Measurements from ENCODE around the gene TMEM138. TPM values are rescaled to one million over a fixed set of nuclear protein-coding genes. Genes with fewer than 3 reads are reported as not detected.

TMEM138 gene
- polyA plus RNA-seq, 1 donor from 2014 or later, result 19.6 TPM

DNA sequence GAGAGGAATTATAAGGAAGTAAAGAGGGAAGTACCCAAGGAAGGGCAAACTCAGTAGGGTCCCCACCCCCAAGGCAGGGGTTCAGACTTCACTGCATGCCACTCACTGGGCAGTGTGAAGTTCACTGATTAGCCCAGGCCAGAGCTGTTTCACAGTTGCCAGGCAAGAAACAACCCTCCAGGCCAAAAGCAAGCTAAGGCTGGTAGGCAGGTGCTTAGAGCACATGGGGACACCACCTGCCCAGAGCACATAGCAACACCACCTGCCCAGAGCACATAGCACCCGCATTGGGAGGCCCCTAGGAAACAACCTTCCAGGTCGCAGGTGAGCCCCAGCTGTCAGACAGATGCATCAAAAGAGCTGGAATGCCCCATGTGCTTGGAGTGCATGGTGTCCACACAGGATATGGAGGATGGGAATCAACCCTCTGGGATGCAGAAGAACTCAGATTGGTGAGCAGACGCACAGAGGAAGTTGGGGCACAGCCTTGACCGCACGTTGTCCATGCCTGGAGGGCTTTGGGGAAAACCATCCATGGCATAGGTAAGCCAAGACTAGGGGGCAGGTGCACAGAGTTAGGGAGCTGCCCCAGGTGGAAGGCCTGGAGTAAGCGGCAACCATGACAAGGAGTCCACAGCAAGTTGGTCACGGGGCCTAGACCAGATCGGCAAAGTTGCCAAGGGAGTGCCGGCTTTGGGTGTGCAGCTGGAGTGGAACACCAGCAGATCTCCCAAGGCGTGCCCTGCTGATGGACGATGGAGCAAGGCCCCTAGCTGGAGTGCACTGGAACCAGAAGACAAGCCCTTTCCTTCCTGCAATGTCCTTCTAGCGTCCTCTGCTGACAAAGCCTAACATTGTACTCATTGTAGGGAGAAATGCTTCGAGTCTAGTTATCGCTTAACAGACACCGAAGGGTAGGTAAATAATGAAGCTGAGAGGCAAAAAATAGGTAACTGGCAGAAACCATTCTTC lies 22.4 kb downstream of the TMEM138 start:
- Histone ChIP-seq H3K27me3 (ENCODE audit: insufficient read depth, low read depth, low read length) (no peaks in the 10 kb centered on the region), H3K9me2 (ENCODE audit: insufficient read depth, low read length) (no peaks in the 10 kb centered on the region), H2AFZ (ENCODE audit: low read depth, low read length) (no peak overlapping the region), H3K79me2 (replicated peaks; ENCODE audit: insufficient read depth, low read length) (no peaks in the 10 kb centered on the region), H3K9me3 (ENCODE audit: low read length) (no peaks in the 10 kb centered on the region), H3K4me2 (ENCODE audit: low read length) (no peak overlapping the region), H3K36me3 (ENCODE audit: insufficient read depth, low read length) (no peaks in the 10 kb centered on the region), H3F3A (ENCODE audit: insufficient read depth, low read length, poor library complexity, severe bottlenecking) (no peaks in the 10 kb centered on the region), H4K20me1 (ENCODE audit: insufficient read depth) (no peaks in the 10 kb centered on the region), H3K9ac (ENCODE audit: low read length) (no peak overlapping the region), H3K27ac (ENCODE audit: low read length) (no peak overlapping the region), H3K4me3 (ENCODE audit: low read length) (no peak overlapping the region)
- no peak for TF ChIP-seq EZH2 (IDR thresholded peaks at IDR 0.05; ENCODE audit: borderline replicate concordance, insufficient read depth, low read length, poor library complexity, severe bottlenecking)
- TF ChIP-seq RAD21 (conservative IDR thresholded peaks at IDR 0.05), result no peak
- TF ChIP-seq, protein P1, sequence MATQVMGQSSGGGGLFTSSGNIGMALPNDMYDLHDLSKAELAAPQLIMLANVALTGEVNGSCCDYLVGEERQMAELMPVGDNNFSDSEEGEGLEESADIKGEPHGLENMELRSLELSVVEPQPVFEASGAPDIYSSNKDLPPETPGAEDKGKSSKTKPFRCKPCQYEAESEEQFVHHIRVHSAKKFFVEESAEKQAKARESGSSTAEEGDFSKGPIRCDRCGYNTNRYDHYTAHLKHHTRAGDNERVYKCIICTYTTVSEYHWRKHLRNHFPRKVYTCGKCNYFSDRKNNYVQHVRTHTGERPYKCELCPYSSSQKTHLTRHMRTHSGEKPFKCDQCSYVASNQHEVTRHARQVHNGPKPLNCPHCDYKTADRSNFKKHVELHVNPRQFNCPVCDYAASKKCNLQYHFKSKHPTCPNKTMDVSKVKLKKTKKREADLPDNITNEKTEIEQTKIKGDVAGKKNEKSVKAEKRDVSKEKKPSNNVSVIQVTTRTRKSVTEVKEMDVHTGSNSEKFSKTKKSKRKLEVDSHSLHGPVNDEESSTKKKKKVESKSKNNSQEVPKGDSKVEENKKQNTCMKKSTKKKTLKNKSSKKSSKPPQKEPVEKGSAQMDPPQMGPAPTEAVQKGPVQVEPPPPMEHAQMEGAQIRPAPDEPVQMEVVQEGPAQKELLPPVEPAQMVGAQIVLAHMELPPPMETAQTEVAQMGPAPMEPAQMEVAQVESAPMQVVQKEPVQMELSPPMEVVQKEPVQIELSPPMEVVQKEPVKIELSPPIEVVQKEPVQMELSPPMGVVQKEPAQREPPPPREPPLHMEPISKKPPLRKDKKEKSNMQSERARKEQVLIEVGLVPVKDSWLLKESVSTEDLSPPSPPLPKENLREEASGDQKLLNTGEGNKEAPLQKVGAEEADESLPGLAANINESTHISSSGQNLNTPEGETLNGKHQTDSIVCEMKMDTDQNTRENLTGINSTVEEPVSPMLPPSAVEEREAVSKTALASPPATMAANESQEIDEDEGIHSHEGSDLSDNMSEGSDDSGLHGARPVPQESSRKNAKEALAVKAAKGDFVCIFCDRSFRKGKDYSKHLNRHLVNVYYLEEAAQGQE (IDR thresholded peaks at IDR 0.05; ENCODE audit: borderline replicate concordance), result no peak
- TF ChIP-seq, protein P2, sequence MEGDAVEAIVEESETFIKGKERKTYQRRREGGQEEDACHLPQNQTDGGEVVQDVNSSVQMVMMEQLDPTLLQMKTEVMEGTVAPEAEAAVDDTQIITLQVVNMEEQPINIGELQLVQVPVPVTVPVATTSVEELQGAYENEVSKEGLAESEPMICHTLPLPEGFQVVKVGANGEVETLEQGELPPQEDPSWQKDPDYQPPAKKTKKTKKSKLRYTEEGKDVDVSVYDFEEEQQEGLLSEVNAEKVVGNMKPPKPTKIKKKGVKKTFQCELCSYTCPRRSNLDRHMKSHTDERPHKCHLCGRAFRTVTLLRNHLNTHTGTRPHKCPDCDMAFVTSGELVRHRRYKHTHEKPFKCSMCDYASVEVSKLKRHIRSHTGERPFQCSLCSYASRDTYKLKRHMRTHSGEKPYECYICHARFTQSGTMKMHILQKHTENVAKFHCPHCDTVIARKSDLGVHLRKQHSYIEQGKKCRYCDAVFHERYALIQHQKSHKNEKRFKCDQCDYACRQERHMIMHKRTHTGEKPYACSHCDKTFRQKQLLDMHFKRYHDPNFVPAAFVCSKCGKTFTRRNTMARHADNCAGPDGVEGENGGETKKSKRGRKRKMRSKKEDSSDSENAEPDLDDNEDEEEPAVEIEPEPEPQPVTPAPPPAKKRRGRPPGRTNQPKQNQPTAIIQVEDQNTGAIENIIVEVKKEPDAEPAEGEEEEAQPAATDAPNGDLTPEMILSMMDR (IDR thresholded peaks at IDR 0.05; ENCODE audit: poor library complexity, severe bottlenecking), result no peak
- no peak for TF ChIP-seq TAF1 (IDR thresholded peaks at IDR 0.05; ENCODE audit: low read depth)
- TF ChIP-seq MXI1 (conservative IDR thresholded peaks at IDR 0.05; ENCODE audit: poor library complexity, severe bottlenecking), result no peak
- TF ChIP-seq POLR2AphosphoS5 (IDR thresholded peaks at IDR 0.05), result no peak
- no peak for TF ChIP-seq SMC3 (conservative IDR thresholded peaks at IDR 0.05; ENCODE audit: poor library complexity)
- TF ChIP-seq EP300 (conservative IDR thresholded peaks at IDR 0.05; ENCODE audit: poor library complexity, severe bottlenecking), result no peak

DNA sequence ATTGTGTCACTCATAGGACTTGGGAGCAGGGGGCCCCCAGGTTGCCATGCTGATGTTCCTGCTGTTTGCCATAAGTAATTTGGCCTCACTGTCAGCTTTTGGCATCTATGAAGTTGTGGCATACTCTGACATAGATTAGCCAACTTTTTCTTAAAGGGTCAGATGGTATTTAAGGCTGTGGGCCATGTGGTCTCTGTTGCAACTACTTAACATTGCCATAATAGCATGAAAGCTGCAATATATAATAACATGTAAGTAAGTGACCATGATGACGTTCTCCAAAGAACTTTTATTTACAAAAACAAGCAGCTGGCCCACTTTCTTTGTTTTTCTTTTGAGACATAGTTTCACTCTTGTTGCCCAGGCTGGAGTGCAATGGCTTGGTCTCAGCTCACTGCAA lies 28.0 kb downstream of the TMEM138 start:
- Histone ChIP-seq H3K4me3 (ENCODE audit: low read length) (no peak overlapping the region), H3K79me2 (replicated peaks; ENCODE audit: insufficient read depth, low read length) (no peaks in the 10 kb centered on the region), H3K9me3 (ENCODE audit: low read length) (no peaks in the 10 kb centered on the region), H3K27me3 (ENCODE audit: insufficient read depth, low read depth, low read length) (no peaks in the 10 kb centered on the region), H3K4me2 (ENCODE audit: low read length) (no peak overlapping the region), H2AFZ (ENCODE audit: low read depth, low read length) (no peak overlapping the region), H3F3A (ENCODE audit: insufficient read depth, low read length, poor library complexity, severe bottlenecking) (no peaks in the 10 kb centered on the region), H3K9ac (ENCODE audit: low read length) (no peak overlapping the region), H4K20me1 (ENCODE audit: insufficient read depth) (no peaks in the 10 kb centered on the region), H3K9me2 (ENCODE audit: insufficient read depth, low read length) (no peaks in the 10 kb centered on the region), H3K36me3 (ENCODE audit: insufficient read depth, low read length) (no peaks in the 10 kb centered on the region), H3K27ac (ENCODE audit: low read length) (no peak overlapping the region)
- no peak for TF ChIP-seq RAD21 (conservative IDR thresholded peaks at IDR 0.05)
- no peak for TF ChIP-seq SMC3 (conservative IDR thresholded peaks at IDR 0.05; ENCODE audit: poor library complexity)
- TF ChIP-seq, protein P1 (IDR thresholded peaks at IDR 0.05; ENCODE audit: borderline replicate concordance), result no peak
